G401 (cell line): ENCODE data around the gene ASB9. TPM values are rescaled to one million over a fixed set of nuclear protein-coding genes. Genes with fewer than 3 reads are reported as not detected.
"Not testable (repeated sequence)": the region's sequence is repeated elsewhere in the genome, so short reads cannot be mapped to it uniquely, and the experiment has no call there.

Experiments
- DNase-seq: peaks from one replicate; pipeline ENCODE4 v3.0.0-alpha.2; 2015; ENCODE audit warnings: low spot score
- in situ Hi-C: cut with HindIII; loops from 2 replicates; pipeline ENCODE4 v1.10.0; 2016; ENCODE audit warnings: low sequenced_read_pairs, mixed read lengths
- total RNA-seq: library from RNA; depleted of rRNA; stranded (reverse); fragments of >200 nt; shearing (Covaris generic); gene quantifications from 2 replicates; pipeline ENCODE4 v1.2.3, GENCODE V29; 2014; rRNA removed

The ASB9 gene
- total RNA-seq, 1 experiment from 2014 or later = not detected

- no peak for DNase-seq
- in situ Hi-C loops = no loop called here
Measured at GRCh38 chrX:15202454-15203177, 67.3 kb downstream of the ASB9 start.

GRCh38 chrX:15200871-15201270 lies 69.0 kb downstream of the ASB9 start:
- in situ Hi-C loops = no loop called here

GRCh38 chrX:15198608-15199202 lies 71.2 kb downstream of the ASB9 start:
- in situ Hi-C loops = not testable (repeated sequence)

More at GRCh38 chrX:15200871-15201270, 69.0 kb downstream of the ASB9 start:
- DNase-seq = no peak

GRCh38 chrX:15194146-15194545 lies 75.7 kb downstream of the ASB9 start:
- in situ Hi-C loops = no loop called here
- DNase-seq = no peak

More at GRCh38 chrX:15198608-15199202, 71.2 kb downstream of the ASB9 start:
- DNase-seq = not testable (repeated sequence)

Other genes with a start within 250 kb of the ASB9 start
- not detected in 2 replicates for gene ASB11, start 45.6 kb upstream of the ASB9 start, total RNA-seq
- gene PIGA, start 65.4 kb upstream of the ASB9 start, total RNA-seq = 12.2 and 24.3 TPM in 2 replicates
- not detected in 2 replicates for gene VEGFD, start 114.3 kb upstream of the ASB9 start, total RNA-seq
- gene PIR, start 223.2 kb upstream of the ASB9 start, total RNA-seq = 26.8 and 49.8 TPM in 2 replicates
- gene BMX, start 230.7 kb upstream of the ASB9 start, total RNA-seq = not detected in 2 replicates